Limb (tissue), 2 donors: ENCODE results near the gene HEPH.
"Not testable (repeated sequence)": the region's sequence is repeated elsewhere in the genome, so short reads cannot be mapped to it uniquely, and the experiment has no call there.

Experiments
- DNase-seq, 2 donors: peaks; one replicate each; pipeline ENCODE4 v3.0.0-alpha.2; 2016; ENCODE audit errors: extremely low spot score in 2 of 2

The HEPH gene

DNA sequence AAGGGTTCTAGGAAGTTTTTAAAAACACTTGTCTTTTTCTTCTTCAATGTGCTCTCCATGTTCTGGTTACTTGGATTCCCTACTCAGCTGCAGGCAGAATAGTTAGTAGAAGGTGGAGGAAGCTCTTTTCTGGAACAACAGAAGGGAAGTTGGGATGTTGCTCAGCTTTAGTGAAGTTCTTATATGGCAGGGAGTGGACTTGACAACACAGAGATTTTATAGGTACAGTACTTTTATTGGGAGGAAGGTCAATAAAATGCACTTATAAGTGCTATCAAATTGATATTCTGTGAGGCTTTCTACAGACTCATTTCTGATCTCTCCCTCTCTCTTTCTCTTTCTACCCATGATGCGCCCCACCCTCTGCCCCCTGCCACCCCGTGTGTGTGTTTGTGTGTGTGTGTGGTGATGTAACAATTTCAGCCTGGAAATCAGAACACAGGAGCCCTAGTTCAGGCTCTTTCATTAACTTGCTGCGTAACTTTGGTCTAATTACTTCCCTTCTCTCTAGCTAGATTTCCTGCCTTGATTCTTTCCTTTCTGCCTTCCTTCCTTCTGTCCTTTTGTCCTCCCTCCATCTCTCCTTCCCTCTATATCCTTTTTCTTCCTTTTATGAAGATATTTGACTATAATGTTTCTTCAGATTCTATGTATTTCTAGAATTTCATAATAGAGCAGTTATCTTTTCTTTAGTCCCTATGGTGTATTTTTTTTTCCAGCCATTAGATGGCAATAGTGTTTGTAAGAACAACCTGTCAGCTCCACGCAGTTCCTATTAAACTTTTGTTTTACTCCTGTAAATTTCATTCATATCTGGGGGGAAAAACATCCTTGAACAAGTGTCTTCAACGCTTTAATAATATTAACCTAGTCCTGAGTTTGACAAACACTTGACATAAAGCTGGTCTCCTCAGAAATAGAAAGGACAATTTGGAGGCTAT lies 37.1 kb downstream of the HEPH start:
- peak in 1 of 2 donors; percentile 1 for DNase-seq

DNA sequence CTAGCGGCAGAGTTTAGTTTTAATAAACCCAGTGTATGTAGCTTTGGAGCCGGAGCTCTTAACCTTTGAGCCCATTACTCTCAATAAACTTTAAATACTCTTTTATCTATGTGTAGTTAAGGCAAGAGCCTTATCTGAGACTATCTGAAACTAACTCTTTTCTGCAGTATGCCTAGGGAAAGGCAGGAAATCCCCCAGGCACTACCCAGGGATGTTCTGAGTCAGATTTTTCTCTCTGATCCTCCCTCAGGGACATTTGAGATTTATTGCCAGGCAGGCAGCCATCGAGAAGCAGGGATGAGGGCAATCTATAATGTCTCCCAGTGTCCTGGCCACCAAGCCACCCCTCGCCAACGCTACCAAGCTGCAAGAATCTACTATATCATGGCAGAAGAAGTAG lies 39.1 kb downstream of the HEPH start:
- DNase-seq = no peak

DNA sequence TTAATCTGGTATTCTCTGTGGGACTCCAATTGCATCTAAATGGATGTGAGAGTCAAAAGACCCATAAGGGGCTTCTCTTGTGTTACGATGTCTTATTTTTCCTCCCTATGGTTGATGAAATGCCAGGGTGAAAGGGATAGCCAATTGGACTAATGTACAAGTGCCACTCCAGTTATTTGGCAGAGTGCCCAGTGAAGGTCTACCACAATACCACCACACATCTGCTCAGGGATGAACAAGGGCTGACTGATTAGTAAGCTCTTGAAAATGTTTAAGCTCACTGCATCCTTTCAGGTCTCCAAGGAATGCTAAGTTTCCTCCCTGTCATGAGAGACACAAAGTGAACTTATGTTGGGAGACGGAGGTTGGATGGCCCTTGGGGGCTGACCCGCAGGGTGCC lies 57.8 kb downstream of the HEPH start:
- no peak for DNase-seq

DNA sequence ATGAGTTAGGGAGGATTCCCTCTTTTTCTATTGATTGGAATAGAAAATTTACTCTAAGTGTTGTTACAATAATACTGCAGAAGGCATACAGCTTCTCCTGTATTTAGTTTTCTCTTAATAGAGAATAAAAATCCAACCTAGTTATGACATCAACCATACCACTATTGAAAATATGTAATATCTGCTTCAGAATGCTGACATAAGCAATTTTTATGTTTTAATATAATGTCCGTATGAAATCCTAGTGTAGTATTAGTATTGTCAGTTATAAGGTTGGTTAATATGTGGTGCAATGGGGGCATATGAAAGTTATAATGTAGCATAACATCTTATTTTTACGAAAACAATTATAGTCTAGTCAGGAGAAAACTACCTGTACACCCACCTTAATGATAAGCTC lies 68.2 kb downstream of the HEPH start:
- DNase-seq = no peak

DNA sequence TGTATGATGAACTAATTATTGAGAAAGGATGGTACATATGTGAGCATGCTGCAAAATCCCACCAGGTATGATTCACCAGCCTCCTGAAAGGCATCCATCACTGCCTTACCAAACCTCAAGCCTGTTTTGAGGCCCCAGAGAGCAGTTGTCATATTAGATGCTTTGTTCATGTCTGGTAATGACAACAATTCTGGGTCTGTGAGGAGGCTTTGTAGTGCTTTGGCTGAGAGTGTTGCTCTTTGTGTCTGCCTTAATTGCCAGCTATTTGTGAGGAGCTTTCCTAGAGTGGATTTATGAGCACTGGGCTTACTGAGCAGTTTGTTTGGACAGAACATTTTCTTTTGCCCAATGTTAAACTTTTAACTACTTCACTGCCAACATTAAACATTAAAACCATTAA lies 69.2 kb downstream of the HEPH start:
- DNase-seq = no peak

DNA sequence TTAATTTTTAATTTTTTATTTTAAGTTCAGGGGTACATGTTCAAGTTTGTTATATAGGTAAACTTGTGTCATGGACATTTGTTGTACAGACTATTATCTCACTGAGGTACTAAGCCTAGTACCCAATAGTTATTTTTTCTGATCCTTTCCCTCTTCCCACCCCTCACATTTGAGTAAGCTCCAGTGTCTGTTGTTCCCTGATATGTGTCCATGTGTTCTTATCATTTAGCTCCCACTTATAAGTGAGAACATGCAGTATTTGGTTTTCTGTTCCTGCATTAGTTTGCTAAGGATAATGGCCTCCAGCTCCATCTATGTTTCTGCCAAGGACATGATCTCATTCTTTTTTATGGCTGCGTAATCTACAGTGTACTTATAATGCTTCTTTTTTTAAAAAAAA lies 69.9 kb downstream of the HEPH start:
- DNase-seq = not testable (repeated sequence)

DNA sequence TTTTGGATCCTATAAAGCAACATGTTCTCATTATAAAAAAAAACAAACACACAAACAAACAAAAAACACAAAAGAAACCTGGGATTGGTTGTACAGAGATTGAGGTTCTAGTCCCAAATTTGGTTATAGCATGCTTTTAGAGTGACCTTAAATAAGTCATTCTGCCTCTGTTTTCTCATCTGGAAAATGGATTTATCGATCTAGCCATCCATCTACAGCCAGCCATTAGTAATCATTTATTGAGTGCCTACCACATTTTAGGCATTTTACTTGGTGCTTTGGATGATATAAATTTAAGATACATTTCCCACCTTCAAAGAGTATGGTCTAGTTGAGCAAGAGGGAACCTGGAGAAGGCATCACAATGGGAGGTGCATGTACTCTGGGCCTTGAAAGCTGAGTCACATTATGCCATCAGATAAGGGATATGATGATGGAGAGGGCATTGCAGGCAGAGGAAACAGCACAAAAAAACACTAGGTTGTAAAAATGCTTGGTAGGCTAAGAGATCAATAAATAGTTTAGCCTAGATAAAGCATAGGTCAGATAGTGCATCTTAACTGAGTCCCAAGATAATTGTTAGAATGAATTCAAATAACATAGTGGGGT lies 91.4 kb downstream of the HEPH start:
- DNase-seq = no peak

DNA sequence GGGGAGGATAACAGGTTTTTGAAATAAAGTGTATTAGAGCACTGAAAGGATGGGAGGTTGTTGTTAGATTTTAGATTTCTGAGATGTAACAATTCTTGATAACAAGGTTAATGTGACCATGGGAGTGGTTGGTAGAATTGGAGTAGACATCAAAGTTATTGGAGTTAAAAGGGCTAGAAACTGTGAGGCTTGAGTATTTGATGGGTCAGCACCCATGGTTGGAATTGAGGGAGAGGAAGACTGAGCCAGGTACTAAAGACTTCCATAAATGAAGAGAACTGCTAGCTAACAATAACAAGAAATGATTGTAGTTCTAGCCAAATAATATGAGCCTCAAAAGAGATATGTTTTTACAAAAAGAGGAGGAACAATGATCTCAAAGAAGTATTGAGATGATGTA lies 98.8 kb downstream of the HEPH start:
- DNase-seq = no peak
